Measurements from ENCODE around the gene GLRX5. TPM values are rescaled to one million over a fixed set of nuclear protein-coding genes. Genes with fewer than 3 reads are reported as not detected.

Gene GLRX5
- total and polyA plus RNA-seq, 7 donors, result 46.9 to 98.7 (median 65.5) TPM

GRCh38 chr14:95547626-95548327, 12.9 kb downstream of the GLRX5 start:
- H3K4me3 ChIP-seq, result no peak overlapping the region
- ATAC-seq, result peak; percentile 36 to 45 (median 40)
- intact Hi-C loops (cut with DNase I), result no loop called here

GRCh38 chr14:95548328-95548929, 13.6 kb downstream of the GLRX5 start:
- no peak for TF ChIP-seq CTCF (IDR thresholded peaks at IDR 0.05)

More at GRCh38 chr14:95547626-95548327, 12.9 kb downstream of the GLRX5 start:
- peaks cover 17% of the 10 kb centered on the region for H3K4me1 ChIP-seq
- WGBS, 3 donors, result 54 to 67% (median 62%) methylated on average over 14 of the region's 14 CpGs
- H3K27me3 ChIP-seq (ENCODE audit: insufficient read depth in 3 of 3, low read length in 2 of 3), result no peaks in the 10 kb centered on the region
- no peak for TF ChIP-seq CTCF (IDR thresholded peaks at IDR 0.05)
- peaks cover 0 to 13% of the 10 kb centered on the region in 2 donors for H3K36me3 ChIP-seq (ENCODE audit: insufficient read depth in 1 of 2, low read depth in 1 of 2)
- H3K27ac ChIP-seq, result no peak overlapping the region
- H3K9me3 ChIP-seq, result no peaks in the 10 kb centered on the region
- DNase-seq, result no peak

DNA sequence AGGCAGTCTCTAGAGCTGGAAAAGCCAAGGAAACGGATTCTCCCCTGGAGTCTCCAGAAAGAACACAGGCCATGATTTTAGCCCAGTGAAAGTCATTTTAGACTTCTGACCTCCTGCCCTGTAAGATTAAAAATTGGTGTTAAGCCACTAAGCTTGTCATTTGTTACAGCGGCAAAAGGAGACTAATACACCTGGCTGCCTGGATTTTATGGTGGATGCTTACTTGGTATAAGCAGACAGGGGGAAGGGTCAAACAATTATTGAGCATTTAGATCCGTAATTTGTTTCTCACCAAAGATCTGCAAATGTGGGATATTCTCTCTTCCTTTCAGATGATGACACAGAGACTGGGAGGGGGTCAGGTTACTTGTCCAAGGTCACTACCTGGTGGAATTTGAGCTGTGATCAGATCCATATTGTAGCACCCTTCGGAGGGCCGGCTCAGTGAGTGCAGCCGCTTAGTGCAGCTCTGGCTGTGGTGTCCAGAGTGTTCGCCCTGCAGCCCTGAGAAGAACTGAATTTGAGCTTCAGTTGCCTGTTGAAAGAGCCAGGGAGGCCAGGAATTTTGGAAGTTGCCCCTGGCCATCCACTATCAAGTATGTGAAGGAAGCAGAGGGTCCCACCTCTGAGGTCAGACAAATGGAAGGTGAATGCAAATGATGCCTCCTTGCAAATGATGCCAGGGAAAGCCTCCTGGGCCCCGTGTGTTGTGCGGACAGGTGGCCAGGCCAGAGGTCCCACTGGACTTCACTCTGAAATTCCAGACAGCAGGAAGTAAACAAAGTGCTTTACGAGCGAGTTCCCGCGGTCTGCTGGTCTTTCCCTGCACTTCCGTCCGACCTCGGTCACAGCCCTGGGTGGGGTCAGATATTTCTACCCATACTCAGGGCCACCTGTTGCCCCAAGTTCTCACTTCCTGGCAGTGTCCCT, 15.1 kb downstream of the GLRX5 start:
- no peaks in the 10 kb centered on the region for H3K9me3 ChIP-seq
- DNase-seq (no peak), ATAC-seq (peak in 2 of 4 donors; percentile 13 to 15)
- H3K36me3 ChIP-seq (ENCODE audit: insufficient read depth in 1 of 2, low read depth in 1 of 2), result peaks cover 0 to 2% of the 10 kb centered on the region in 2 donors
- peaks cover 17% of the 10 kb centered on the region for H3K4me1 ChIP-seq
- no peak overlapping the region for H3K27ac ChIP-seq
- H3K4me3 ChIP-seq, result no peak overlapping the region
- no peaks in the 10 kb centered on the region for H3K27me3 ChIP-seq (ENCODE audit: insufficient read depth in 3 of 3, low read length in 2 of 3)
- WGBS, 3 donors, result 60 to 67% (median 64%) methylated on average over 16 of the region's 16 CpGs
- TF ChIP-seq CTCF (IDR thresholded peaks at IDR 0.05), result no peak
- intact Hi-C loops (cut with DNase I), result no loop called here

More at GRCh38 chr14:95548328-95548929, 13.6 kb downstream of the GLRX5 start:
- H3K36me3 ChIP-seq (ENCODE audit: insufficient read depth in 1 of 2, low read depth in 1 of 2), result peaks cover 0 to 13% of the 10 kb centered on the region in 2 donors
- no peak overlapping the region for H3K4me3 ChIP-seq
- intact Hi-C loops (cut with DNase I), result no loop called here
- no peaks in the 10 kb centered on the region for H3K27me3 ChIP-seq (ENCODE audit: insufficient read depth in 3 of 3, low read length in 2 of 3)
- no peaks in the 10 kb centered on the region for H3K9me3 ChIP-seq
- peaks cover 17% of the 10 kb centered on the region for H3K4me1 ChIP-seq
- WGBS, 3 donors, result 76 to 81% (median 79%) methylated on average over 9 of the region's 9 CpGs
- no peak for DNase-seq
- H3K27ac ChIP-seq, result no peak overlapping the region
- no peak for ATAC-seq

DNA sequence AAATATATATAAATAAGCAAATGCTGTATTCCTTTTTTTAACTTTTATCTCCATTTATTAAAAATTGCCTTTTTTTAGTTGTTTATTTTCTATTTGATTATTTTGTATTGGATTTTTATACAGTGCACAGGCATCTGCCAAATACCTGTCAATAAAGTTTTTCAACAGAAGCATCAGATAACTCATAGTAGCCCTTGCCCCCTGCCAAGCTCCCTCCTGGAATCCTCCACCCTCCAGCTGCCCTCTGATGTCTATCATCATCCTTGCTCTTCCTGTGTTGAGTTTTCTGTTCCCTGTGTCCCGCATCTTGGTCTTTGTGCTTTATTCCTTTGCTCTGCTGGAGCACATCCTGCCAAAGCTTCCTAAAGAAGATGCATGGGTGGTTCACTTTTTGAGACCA, 16.6 kb downstream of the GLRX5 start:
- DNase-seq, result no peak
- no peaks in the 10 kb centered on the region for H3K9me3 ChIP-seq
- H3K36me3 ChIP-seq (ENCODE audit: insufficient read depth in 1 of 2, low read depth in 1 of 2), result no peaks in the 10 kb centered on the region
- ATAC-seq, result no peak
- no peak for TF ChIP-seq CTCF (IDR thresholded peaks at IDR 0.05)
- H3K27me3 ChIP-seq (ENCODE audit: insufficient read depth in 3 of 3, low read length in 2 of 3), result no peaks in the 10 kb centered on the region
- peaks cover 6% of the 10 kb centered on the region for H3K4me1 ChIP-seq
- intact Hi-C loops (cut with DNase I), result no loop called here
- H3K4me3 ChIP-seq, result no peak overlapping the region
- 77 to 100% (median 96%) methylated on average over 1 of the region's 1 CpG for WGBS, 3 donors
- H3K27ac ChIP-seq, result no peak overlapping the region
